VCaP (cell line): ENCODE data around the gene ARHGAP26.
A peak's percentile ranks its signal among the peaks of the same experiment; 100 is the strongest.

Experiments used
- H3K27ac ChIP-seq: fragments of 450-650 bp; 2 replicates; pipeline ENCODE4 v1.5.1; 2017
- CTCF ChIP-seq: fragments of 450-650 bp; conservative IDR thresholded peaks from 2 replicates; pipeline ENCODE4 v1.5.1; 2017; ENCODE audit warnings: mild to moderate bottlenecking, moderate library complexity

The ARHGAP26 gene

DNA sequence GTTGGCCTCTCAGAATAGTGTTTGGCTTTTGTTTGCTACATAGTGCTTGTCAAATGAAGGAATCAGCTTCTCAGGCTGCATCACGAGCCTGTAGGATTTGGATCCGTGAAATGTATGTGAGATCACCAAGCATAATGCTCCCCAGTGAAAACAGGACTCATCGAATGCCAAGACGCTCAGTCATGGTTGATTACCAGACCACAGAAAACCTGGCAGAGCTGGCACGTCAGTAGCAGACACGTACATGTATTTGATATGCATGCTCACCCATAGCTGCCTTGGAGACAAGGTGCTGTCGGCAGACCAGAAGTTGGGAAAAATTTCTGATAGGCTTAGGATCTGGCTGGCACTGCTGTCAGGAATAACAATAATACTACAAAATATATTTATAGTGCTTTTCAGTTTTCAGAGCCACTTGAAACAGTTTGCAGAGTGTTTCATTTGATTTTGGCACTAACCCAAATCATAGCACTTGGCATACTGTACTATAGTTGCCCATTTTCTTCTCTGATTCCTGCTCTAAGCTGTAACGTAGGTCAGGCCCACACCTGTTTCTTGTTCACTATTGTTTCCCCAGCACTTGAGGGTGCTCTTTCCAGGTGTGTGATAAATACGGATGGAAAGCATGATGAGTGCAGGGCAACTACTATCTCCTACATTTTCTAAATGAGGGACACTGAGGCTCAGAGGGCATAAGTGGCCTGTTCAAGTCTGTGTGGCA lies 407.2 kb downstream of the ARHGAP26 start:
- no peak for TF ChIP-seq CTCF
- H3K27ac ChIP-seq = no peak overlapping the region

DNA sequence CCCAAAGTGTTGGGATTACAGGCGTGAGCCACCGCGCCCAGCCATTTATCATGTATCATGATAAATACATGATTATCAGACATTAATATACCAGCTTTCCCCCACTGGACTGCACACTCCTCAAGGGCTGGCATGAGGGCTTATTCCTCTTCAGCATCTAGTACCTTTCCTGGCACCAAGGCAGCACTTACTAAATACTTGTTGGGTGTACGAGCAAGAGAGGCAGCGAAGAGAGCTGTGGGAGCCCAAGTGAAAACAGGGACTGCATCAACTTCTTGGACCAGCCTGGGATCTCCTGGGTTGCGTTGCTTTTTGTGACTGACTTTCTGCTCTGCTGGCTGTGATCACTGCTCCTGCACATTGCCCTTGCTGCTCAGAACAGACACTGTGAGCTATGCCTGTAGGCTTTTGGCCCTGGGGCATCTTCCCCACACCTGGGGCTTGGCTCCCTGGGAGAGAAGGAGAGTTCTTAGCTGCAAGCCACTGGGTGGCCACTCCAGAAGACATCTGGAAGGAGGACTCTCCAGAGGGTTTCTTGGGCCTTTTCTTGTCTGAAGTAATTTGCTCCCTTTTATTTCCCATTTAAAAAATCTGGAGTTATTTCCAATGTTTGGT lies 409.1 kb downstream of the ARHGAP26 start:
- no peak for TF ChIP-seq CTCF
- H3K27ac ChIP-seq = no peak overlapping the region

DNA sequence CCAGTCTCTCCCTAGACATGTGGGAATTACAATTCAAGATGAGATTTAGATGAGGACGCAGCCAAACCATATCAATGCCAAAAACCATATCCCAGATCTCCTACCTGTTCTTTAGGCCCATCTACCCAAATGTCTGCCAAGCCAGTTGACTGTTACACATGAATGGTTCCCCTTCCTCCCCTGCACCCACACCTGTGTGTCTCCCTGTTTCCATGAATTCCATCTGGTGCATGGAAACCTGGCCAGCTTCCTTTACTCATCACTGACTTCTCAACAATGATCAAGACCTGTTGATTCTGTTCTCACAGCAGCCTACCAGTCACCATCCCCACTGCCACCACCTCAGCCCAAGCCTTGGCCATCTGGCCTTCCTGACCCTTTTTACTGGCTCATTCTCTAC lies 410.6 kb downstream of the ARHGAP26 start:
- TF ChIP-seq CTCF = no peak
- no peak overlapping the region for H3K27ac ChIP-seq

- TF ChIP-seq CTCF = no peak
- H3K27ac ChIP-seq = peak overlapping the region; percentile 54; the same call in 1 of the 2 replicates
Measured at GRCh38 chr5:143181173-143181572, 411.0 kb downstream of the ARHGAP26 start.

- peak overlapping the region; percentile 54 for H3K27ac ChIP-seq
- TF ChIP-seq CTCF = no peak
Measured at GRCh38 chr5:143182106-143182505, 411.9 kb downstream of the ARHGAP26 start.

DNA sequence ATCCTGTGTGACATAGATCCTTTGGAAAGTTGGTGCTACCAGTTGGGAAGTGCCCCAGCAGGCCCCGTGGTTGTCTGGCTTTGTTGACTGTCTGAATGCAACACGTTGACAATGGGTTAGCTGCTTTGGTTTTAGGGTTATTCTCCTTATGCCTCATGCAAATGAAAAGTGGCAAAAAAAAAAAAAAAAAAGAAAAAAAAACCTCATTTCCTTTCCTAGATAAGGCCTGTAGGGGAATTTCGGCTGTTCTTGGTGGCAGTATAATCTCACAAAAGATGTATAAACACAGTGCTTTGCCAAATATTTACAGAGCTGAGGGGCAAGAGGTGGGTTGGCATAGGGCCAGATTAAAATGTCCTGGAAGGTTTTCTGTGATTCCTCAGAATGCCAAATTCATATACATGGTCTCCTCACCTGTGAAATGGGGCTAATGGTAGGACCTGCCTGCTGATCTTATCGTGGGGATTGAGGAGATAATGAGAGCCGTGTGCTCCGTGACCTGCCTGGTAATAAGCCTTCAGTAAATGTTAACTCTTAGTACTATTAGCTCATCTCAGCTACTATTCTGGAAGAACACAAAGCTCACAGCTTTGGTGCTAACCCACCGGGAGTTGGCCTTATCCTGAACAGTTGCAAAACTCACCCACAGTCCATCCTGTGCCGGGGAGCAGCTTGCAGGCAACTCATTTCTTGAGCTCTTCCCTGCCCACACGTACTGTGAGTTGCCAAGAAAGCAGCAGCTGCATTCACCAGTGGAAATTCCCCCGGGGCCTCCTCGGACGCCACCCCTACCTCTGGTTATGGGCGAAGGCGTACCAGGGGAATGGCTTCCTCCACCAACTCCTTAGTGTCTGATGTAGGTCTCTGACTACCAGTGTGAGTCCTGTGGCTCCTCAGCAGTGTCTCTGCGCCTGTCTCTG lies 413.0 kb downstream of the ARHGAP26 start:
- peak; percentile 44 for TF ChIP-seq CTCF
- H3K27ac ChIP-seq = peak overlapping the region; percentile 54

GRCh38 chr5:143183989-143184388 lies 413.8 kb downstream of the ARHGAP26 start:
- no peak for TF ChIP-seq CTCF
- H3K27ac ChIP-seq = peak overlapping the region; percentile 54; the same call in 1 of the 2 replicates
